IMR-90 (cell line): ENCODE measurements around the gene SPATA33. TPM values are rescaled to one million over a fixed set of nuclear protein-coding genes. Genes with fewer than 3 reads are reported as not detected.

ENCODE experiments used
- ATAC-seq: fragments of 200-7000 bp; cut with Tn5 transposase; 2 replicates; pipeline ENCODE4 v1.9.1; 2020; ENCODE audit warnings: low read depth, mild to moderate bottlenecking, moderate library complexity
- BruUV-seq: library from RNA; stranded (reverse); fragments of 400-500 nt; replicated peaks from 2 replicates; lab custom pipeline; 2021; lab: Mats Ljungman, UMichigan
- CTCF ChIA-PET: fragments of 300-600 bp; formaldehyde crosslinking; extraction: SDS; loops from one replicate; lab custom pipeline; 2021; ENCODE audit warnings: antibody characterized with exemption; lab: Yijun Ruan, JAX
- POLR2A ChIA-PET: fragments of 300-600 bp; sonication (Branson Sonifier 250); formaldehyde crosslinking; loops from one replicate; lab custom pipeline; 2022; ENCODE audit warnings: antibody characterized with exemption; ENCODE audit not compliant: unreplicated experiment; lab: Charles Lee
- DNase-seq: peaks from one replicate; pipeline ENCODE4 v3.0.0; 2013
- H2AFZ ChIP-seq: replicated peaks from 2 replicates; pipeline ENCODE3; 2013; ENCODE audit warnings: low read length, mild to moderate bottlenecking; ENCODE audit not compliant: poor library complexity
- H2AK5ac ChIP-seq: 2 replicates; pipeline ENCODE4 v1.6.1; 2013; ENCODE audit warnings: low read depth, low read length, inconsistent platforms
- H2AK9ac ChIP-seq: replicated peaks from 2 replicates; pipeline ENCODE3; 2013; ENCODE audit warnings: mild to moderate bottlenecking, low read depth, low read length, moderate library complexity; ENCODE audit not compliant: poor library complexity
- H2BK120ac ChIP-seq: 2 replicates; pipeline ENCODE4 v1.6.1; 2013; ENCODE audit warnings: low read depth, low read length, inconsistent platforms
- H2BK15ac ChIP-seq: 3 replicates; pipeline ENCODE4 v1.6.1; 2013; ENCODE audit warnings: low read depth, low read length, inconsistent platforms
- H2BK20ac ChIP-seq: 2 replicates; pipeline ENCODE4 v1.6.1; 2013; ENCODE audit warnings: low read depth, mild to moderate bottlenecking, inconsistent platforms, low read length, moderate library complexity
- H2BK5ac ChIP-seq: 2 replicates; pipeline ENCODE4 v1.6.1; 2013; ENCODE audit warnings: mild to moderate bottlenecking, low read depth, low read length, inconsistent platforms; ENCODE audit not compliant: poor library complexity, severe bottlenecking
- H3K14ac ChIP-seq: replicated peaks from 2 replicates; pipeline ENCODE4 v1.6.1; 2013; ENCODE audit warnings: low read depth, low read length, inconsistent platforms
- H3K18ac ChIP-seq: 2 replicates; pipeline ENCODE4 v1.6.1; 2013; ENCODE audit warnings: low read depth, low read length, control low read depth
- H3K23ac ChIP-seq: 2 replicates; pipeline ENCODE4 v1.6.1; 2013; ENCODE audit warnings: low read depth, low read length, inconsistent platforms
- H3K27ac ChIP-seq: 2 replicates; pipeline ENCODE4 v1.5.1; 2013; ENCODE audit warnings: mild to moderate bottlenecking, control low read depth, low read length; ENCODE audit not compliant: insufficient read depth
- H3K27me3 ChIP-seq: 2 replicates; pipeline ENCODE4 v1.6.1; 2013; ENCODE audit warnings: low read length; ENCODE audit not compliant: control insufficient read depth, insufficient read depth
- H3K36me3 ChIP-seq: 2 replicates; pipeline ENCODE4 v1.6.1; 2013; ENCODE audit warnings: low read length, mixed read lengths; ENCODE audit not compliant: control insufficient read depth, insufficient read depth
- H3K4ac ChIP-seq: 2 replicates; pipeline ENCODE4 v1.6.1; 2013; ENCODE audit warnings: low read depth, low read length, inconsistent platforms
- H3K4me1 ChIP-seq: 2 replicates; pipeline ENCODE4 v1.6.1; 2013; ENCODE audit warnings: low read length, mixed read lengths; ENCODE audit not compliant: control insufficient read depth, insufficient read depth
- H3K4me2 ChIP-seq: 2 replicates; pipeline ENCODE4 v1.6.1; 2013; ENCODE audit warnings: low read depth, mild to moderate bottlenecking, control low read depth, low read length, moderate library complexity
- H3K4me3 ChIP-seq: 2 replicates; pipeline ENCODE4 v1.5.1; 2013; ENCODE audit warnings: low read depth, mild to moderate bottlenecking, control low read depth, low read length, moderate library complexity; ENCODE audit not compliant: insufficient read depth
- H3K56ac ChIP-seq: 2 replicates; pipeline ENCODE4 v1.6.1; 2013; ENCODE audit warnings: low read length, inconsistent platforms; ENCODE audit not compliant: insufficient read depth; ENCODE audit errors: extremely low read depth
- H3K79me1 ChIP-seq, 2 experiments: 2 replicates each; pipeline ENCODE4 v1.6.1; 2013; ENCODE audit warnings: low read length in 2 of 2, inconsistent platforms in 1 of 2, low read depth in 1 of 2
- H3K9ac ChIP-seq: 2 replicates; pipeline ENCODE4 v1.6.1; 2013; ENCODE audit warnings: low read depth, low read length, control low read depth
- H3K9me1 ChIP-seq: 2 replicates; pipeline ENCODE4 v1.6.1; 2013; ENCODE audit warnings: low read length, inconsistent platforms; ENCODE audit not compliant: insufficient read depth
- H3K9me3 ChIP-seq: 2 replicates; pipeline ENCODE4 v1.6.1; 2013; ENCODE audit warnings: low read length; ENCODE audit not compliant: control insufficient read depth, insufficient read depth
- H4K20me1 ChIP-seq: 2 replicates; pipeline ENCODE4 v1.6.1; 2013; ENCODE audit warnings: low read length, inconsistent platforms; ENCODE audit not compliant: insufficient read depth
- H4K5ac ChIP-seq: 2 replicates; pipeline ENCODE4 v1.6.1; 2013; ENCODE audit warnings: mild to moderate bottlenecking, low read depth, low read length, control low read depth
- H4K8ac ChIP-seq, 2 experiments: 2 replicates each; pipeline ENCODE4 v1.6.1; 2013; ENCODE audit warnings: low read depth in 2 of 2, low read length in 2 of 2, control low read depth in 1 of 2, inconsistent platforms in 1 of 2
- H4K91ac ChIP-seq: 2 replicates; pipeline ENCODE4 v1.6.1; 2013; ENCODE audit warnings: low read depth, low read length, inconsistent platforms; ENCODE audit not compliant: insufficient read depth
- BHLHE40 ChIP-seq: fragments of 150-350 bp; IDR thresholded peaks from 2 replicates; pipeline ENCODE4 v1.6.1; 2016; ENCODE audit warnings: mild to moderate bottlenecking, low read depth, low read length
- CEBPB ChIP-seq: IDR thresholded peaks from 2 replicates; pipeline ENCODE4 v1.6.1; 2012; ENCODE audit warnings: low read depth, low read length, improper control_type of control experiment
- CHD1 ChIP-seq: IDR thresholded peaks from 2 replicates; pipeline ENCODE4 v1.6.1; 2012; ENCODE audit warnings: low read depth, low read length, improper control_type of control experiment
- FOS ChIP-seq: fragments of 150-350 bp; IDR thresholded peaks from 2 replicates; pipeline ENCODE4 v1.6.1; 2016; ENCODE audit warnings: low read depth, low read length
- MAFK ChIP-seq: IDR thresholded peaks from 2 replicates; pipeline ENCODE4 v1.6.1; 2012; ENCODE audit warnings: low read depth, low read length, improper control_type of control experiment
- MAZ ChIP-seq: IDR thresholded peaks from 2 replicates; pipeline ENCODE4 v1.6.1; 2012; ENCODE audit warnings: low read depth, mild to moderate bottlenecking, low read length, improper control_type of control experiment, moderate library complexity, borderline replicate concordance
- MXI1 ChIP-seq: IDR thresholded peaks from 2 replicates; pipeline ENCODE4 v1.6.1; 2012; ENCODE audit warnings: low read depth, mild to moderate bottlenecking, low read length, moderate library complexity, borderline replicate concordance
- NFE2L2 ChIP-seq: fragments of 150-350 bp; IDR thresholded peaks from 2 replicates; pipeline ENCODE4 v1.6.1; 2016; ENCODE audit warnings: low read depth, mild to moderate bottlenecking, low read length
- POLR2A ChIP-seq: IDR thresholded peaks from 2 replicates; pipeline ENCODE4 v1.6.1; 2012; ENCODE audit warnings: mild to moderate bottlenecking, low read depth, low read length
- RAD21 ChIP-seq: IDR thresholded peaks from 2 replicates; pipeline ENCODE4 v1.6.1; 2012; ENCODE audit warnings: low read length, improper control_type of control experiment
- RCOR1 ChIP-seq: IDR thresholded peaks from 2 replicates; pipeline ENCODE4 v1.6.1; 2012; ENCODE audit warnings: mild to moderate bottlenecking, low read length, improper control_type of control experiment; ENCODE audit not compliant: insufficient replicate concordance
- RFX5 ChIP-seq: IDR thresholded peaks from 2 replicates; pipeline ENCODE4 v1.8.0; 2012; ENCODE audit warnings: low read depth, mild to moderate bottlenecking, low read length, moderate library complexity
- SMC3 ChIP-seq: fragments of 150-350 bp; IDR thresholded peaks from 2 replicates; pipeline ENCODE4 v1.6.1; 2016; ENCODE audit warnings: low read depth, mild to moderate bottlenecking, antibody characterized with exemption, low read length, moderate library complexity
- USF2 ChIP-seq: fragments of 150-350 bp; IDR thresholded peaks from 2 replicates; pipeline ENCODE4 v1.6.1; 2017; ENCODE audit warnings: mild to moderate bottlenecking, antibody characterized with exemption, low read length, low read depth
- WGBS, 2 experiments: methylation state at CpG; one replicate each; pipeline versions ENCODE4 v1.1.5 to v1.1.7; 2013; ENCODE audit warnings: missing lambda C conversion rate in 2 of 2; ENCODE audit not compliant: insufficient read length in 1 of 2; ENCODE audit errors: extremely low coverage in 2 of 2; 5-methylcytosine and 5-hydroxymethylcytosine counted together
- dilution Hi-C: fragments of 300-500 bp; cut with HindIII; formaldehyde crosslinking; loops from one replicate; pipeline ENCODE4 v1.14.3; 2018; ENCODE audit warnings: low sequenced_read_pairs; ENCODE audit not compliant: unreplicated experiment
- in situ Hi-C: fragments of 300-500 bp; cut with MboI; formaldehyde crosslinking; loops from 3 replicates; pipeline ENCODE4 v1.14.3; 2019; ENCODE audit warnings: low sequenced_read_pairs, inconsistent platforms, mixed read lengths
- intact Hi-C: fragments of 100-400 bp; cut with micrococcal nuclease; formaldehyde crosslinking; loops from 2 replicates; pipeline ENCODE4 v1.10.0; 2022
- polyA plus RNA-seq, 3 experiments: library from polyadenylated mRNA; depleted of rRNA; stranded (reverse); fragments of >200 nt; gene quantifications; 2 replicates each; pipeline ENCODE4 v1.2.3, GENCODE V29; 2012; ENCODE audit warnings: low replicate concordance in 1 of 3
- total RNA-seq: library from RNA; depleted of rRNA; stranded (reverse); fragments of >200 nt; gene quantifications from 2 replicates; pipeline ENCODE4 v1.2.3, GENCODE V29; 2012
- TF ChIP-seq, protein P1 (sequence below): conservative IDR thresholded peaks from 2 replicates; pipeline ENCODE4 v1.5.1; 2012; ENCODE audit warnings: mild to moderate bottlenecking, low read depth, low read length, improper control_type of control experiment
- TF ChIP-seq, protein P2 (sequence below): fragments of 150-350 bp; IDR thresholded peaks from 2 replicates; pipeline ENCODE4 v1.6.1; 2016; ENCODE audit warnings: low read depth, mild to moderate bottlenecking, low read length, moderate library complexity, borderline replicate concordance

The SPATA33 gene
- total and polyA plus RNA-seq, 2 of the 4 experiments (the other 2 are of a cell fraction), result 0.90 to 3.4 TPM

GRCh38 chr16:89678258-89678657 lies 20.6 kb downstream of the SPATA33 start:
- H3K4me1 ChIP-seq, result no peaks in the 10 kb centered on the region
- H2BK5ac ChIP-seq, result no peak overlapping the region
- H4K20me1 ChIP-seq, result no peaks in the 10 kb centered on the region
- H2AK9ac ChIP-seq, result no peak overlapping the region
- H3K36me3 ChIP-seq, result no peaks in the 10 kb centered on the region
- H3K4me3 ChIP-seq, result no peak overlapping the region
- no peak overlapping the region for H3K9ac ChIP-seq
- H3K27me3 ChIP-seq, result no peaks in the 10 kb centered on the region
- in situ Hi-C loops (no loop called here), intact Hi-C loops (no loop called here), dilution Hi-C loops (no loop called here)
- no peaks in the 10 kb centered on the region for H3K79me1 ChIP-seq
- no peak overlapping the region for H3K4ac ChIP-seq
- no peak overlapping the region for H4K8ac ChIP-seq
- H4K91ac ChIP-seq, result no peak overlapping the region
- DNase-seq (no peak), ATAC-seq (no peak)
- H3K4me2 ChIP-seq, result no peak overlapping the region
- no peak overlapping the region for H3K18ac ChIP-seq
- H3K9me1 ChIP-seq, result no peaks in the 10 kb centered on the region
- no peak overlapping the region for H3K27ac ChIP-seq
- peaks cover 9% of the 10 kb centered on the region for H3K9me3 ChIP-seq
- ChIA-PET CTCF (no interaction called here), POLR2A (interaction anchor here (0.6 kb wide), 1 partner anchor 35 kb away, joined by 4 read pairs; no protein-coding TSS in a partner anchor)
- H2BK120ac ChIP-seq, result no peak overlapping the region
- TF ChIP-seq USF2 (no peak), MXI1 (no peak), MAFK (no peak), SMC3 (no peak), RFX5 (no peak), POLR2A (no peak), RAD21 (no peak), MAZ (no peak), CEBPB (no peak), BHLHE40 (no peak), RCOR1 (no peak), CHD1 (no peak), NFE2L2 (no peak), FOS (no peak)
- TF ChIP-seq, protein P1, sequence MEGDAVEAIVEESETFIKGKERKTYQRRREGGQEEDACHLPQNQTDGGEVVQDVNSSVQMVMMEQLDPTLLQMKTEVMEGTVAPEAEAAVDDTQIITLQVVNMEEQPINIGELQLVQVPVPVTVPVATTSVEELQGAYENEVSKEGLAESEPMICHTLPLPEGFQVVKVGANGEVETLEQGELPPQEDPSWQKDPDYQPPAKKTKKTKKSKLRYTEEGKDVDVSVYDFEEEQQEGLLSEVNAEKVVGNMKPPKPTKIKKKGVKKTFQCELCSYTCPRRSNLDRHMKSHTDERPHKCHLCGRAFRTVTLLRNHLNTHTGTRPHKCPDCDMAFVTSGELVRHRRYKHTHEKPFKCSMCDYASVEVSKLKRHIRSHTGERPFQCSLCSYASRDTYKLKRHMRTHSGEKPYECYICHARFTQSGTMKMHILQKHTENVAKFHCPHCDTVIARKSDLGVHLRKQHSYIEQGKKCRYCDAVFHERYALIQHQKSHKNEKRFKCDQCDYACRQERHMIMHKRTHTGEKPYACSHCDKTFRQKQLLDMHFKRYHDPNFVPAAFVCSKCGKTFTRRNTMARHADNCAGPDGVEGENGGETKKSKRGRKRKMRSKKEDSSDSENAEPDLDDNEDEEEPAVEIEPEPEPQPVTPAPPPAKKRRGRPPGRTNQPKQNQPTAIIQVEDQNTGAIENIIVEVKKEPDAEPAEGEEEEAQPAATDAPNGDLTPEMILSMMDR, result no peak
- TF ChIP-seq, protein P2, sequence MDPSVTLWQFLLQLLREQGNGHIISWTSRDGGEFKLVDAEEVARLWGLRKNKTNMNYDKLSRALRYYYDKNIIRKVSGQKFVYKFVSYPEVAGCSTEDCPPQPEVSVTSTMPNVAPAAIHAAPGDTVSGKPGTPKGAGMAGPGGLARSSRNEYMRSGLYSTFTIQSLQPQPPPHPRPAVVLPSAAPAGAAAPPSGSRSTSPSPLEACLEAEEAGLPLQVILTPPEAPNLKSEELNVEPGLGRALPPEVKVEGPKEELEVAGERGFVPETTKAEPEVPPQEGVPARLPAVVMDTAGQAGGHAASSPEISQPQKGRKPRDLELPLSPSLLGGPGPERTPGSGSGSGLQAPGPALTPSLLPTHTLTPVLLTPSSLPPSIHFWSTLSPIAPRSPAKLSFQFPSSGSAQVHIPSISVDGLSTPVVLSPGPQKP, result no peak
- H2AK5ac ChIP-seq, result no peak overlapping the region
- H3K23ac ChIP-seq, result no peak overlapping the region
- no TSS peak for BruUV-seq
- no peak overlapping the region for H3K14ac ChIP-seq
- H2AFZ ChIP-seq, result no peak overlapping the region
- no peak overlapping the region for H2BK15ac ChIP-seq
- H2BK20ac ChIP-seq, result no peak overlapping the region
- no CpG with 5 or more reads among the region's 2 CpGs for WGBS, 2 experiments
- no peak overlapping the region for H3K56ac ChIP-seq
- H4K5ac ChIP-seq, result no peak overlapping the region
